CD4-positive, alpha-beta memory T cell (primary cell): ENCODE results near the gene SMYD2. TPM values are rescaled to one million over a fixed set of nuclear protein-coding genes. Genes with fewer than 3 reads are reported as not detected.

Experiments used
- CTCF ChIA-PET: fragments of 350-600 bp; sonication (Branson Sonifier 250); formaldehyde crosslinking; loops from one replicate; lab custom pipeline; 2021; ENCODE audit warnings: inconsistent platforms; ENCODE audit not compliant: partially characterized antibody; lab: Charles Lee
- POLR2A ChIA-PET: fragments of 350-600 bp; sonication (Branson Sonifier 250); formaldehyde crosslinking; loops from one replicate; lab custom pipeline; 2021; ENCODE audit not compliant: partially characterized antibody; lab: Charles Lee
- DNase-seq, 5 donors: peaks; one replicate each; pipeline versions ENCODE4 v3.0.0 to v3.0.0-alpha.2; 2020 to 2022; ENCODE audit warnings: mixed read lengths in 1 of 5
- H3K27ac ChIP-seq: one replicate; pipeline ENCODE4 v1.7.0; 2013; ENCODE audit warnings: low read depth, low read length
- H3K27me3 ChIP-seq: 2 replicates; pipeline ENCODE4 v1.7.0; 2013; ENCODE audit warnings: mild to moderate bottlenecking, low read length, moderate library complexity; ENCODE audit not compliant: insufficient read depth
- H3K36me3 ChIP-seq: 2 replicates; pipeline ENCODE4 v1.7.0; 2013; ENCODE audit warnings: mild to moderate bottlenecking, low read length, moderate library complexity; ENCODE audit not compliant: insufficient read depth
- H3K4me1 ChIP-seq: 2 replicates; pipeline ENCODE4 v1.7.0; 2013; ENCODE audit warnings: mild to moderate bottlenecking, low read length, moderate library complexity; ENCODE audit not compliant: insufficient read depth
- H3K4me3 ChIP-seq, 2 donors: one replicate each; pipeline ENCODE4 v1.7.0; 2013; ENCODE audit warnings: low read length in 2 of 2, mild to moderate bottlenecking in 1 of 2
- H3K9me3 ChIP-seq, 2 donors: one replicate each; pipeline ENCODE4 v1.7.0; 2013; ENCODE audit warnings: low read length in 2 of 2, control low read depth in 1 of 2; ENCODE audit not compliant: control insufficient read depth in 1 of 2
- H3K27ac Mint-ChIP-seq, 7 donors: one replicate each; pipeline ENCODE4 v1.8.0; 2020 to 2021; ENCODE audit warnings: mixed read lengths in 7 of 7, mild to moderate bottlenecking in 6 of 7, inconsistent platforms in 3 of 7, moderate library complexity in 3 of 7
- H3K27me3 Mint-ChIP-seq, 2 donors: one replicate each; pipeline ENCODE4 v1.8.0; 2020 to 2021; ENCODE audit warnings: mixed read lengths in 2 of 2
- H3K36me3 Mint-ChIP-seq, 2 donors: one replicate each; pipeline ENCODE4 v1.8.0; 2020 to 2021; ENCODE audit warnings: mixed read lengths in 2 of 2, inconsistent platforms in 1 of 2, mild to moderate bottlenecking in 1 of 2
- H3K4me1 Mint-ChIP-seq, 4 donors: one replicate each; pipeline ENCODE4 v1.8.0; 2020 to 2021; ENCODE audit warnings: mixed read lengths in 4 of 4, mild to moderate bottlenecking in 1 of 4
- H3K4me3 Mint-ChIP-seq, 8 donors: one replicate each; pipeline ENCODE4 v1.8.0; 2020 to 2021; ENCODE audit warnings: mixed read lengths in 8 of 8, mild to moderate bottlenecking in 7 of 8, moderate library complexity in 6 of 8, inconsistent platforms in 3 of 8
- H3K9me3 Mint-ChIP-seq, 8 donors: one replicate each; pipeline ENCODE4 v1.8.0; 2020 to 2021; ENCODE audit warnings: mixed read lengths in 8 of 8, mild to moderate bottlenecking in 5 of 8, inconsistent platforms in 3 of 8, moderate library complexity in 1 of 8
- intact Hi-C: fragments of 100-400 bp; cut with micrococcal nuclease; formaldehyde crosslinking; loops from one replicate; pipeline ENCODE4 v1.15.1; 2023
- polyA plus RNA-seq, 2 donors: library from polyadenylated mRNA; unstranded; fragments of 300-500 nt; fragmentation: Illumina TruSeq; gene quantifications; one replicate each; pipeline ENCODE4 v1.2.3, GENCODE V29; 2021
- total RNA-seq, 2 experiments: library from RNA; stranded (reverse); gene quantifications; one replicate each; pipeline ENCODE4 v1.2.3, GENCODE V29; 2021

The SMYD2 gene
- total and polyA plus RNA-seq, 4 experiments from 2014 or later = 41.4 to 77.9 (median 44.0) TPM

DNA sequence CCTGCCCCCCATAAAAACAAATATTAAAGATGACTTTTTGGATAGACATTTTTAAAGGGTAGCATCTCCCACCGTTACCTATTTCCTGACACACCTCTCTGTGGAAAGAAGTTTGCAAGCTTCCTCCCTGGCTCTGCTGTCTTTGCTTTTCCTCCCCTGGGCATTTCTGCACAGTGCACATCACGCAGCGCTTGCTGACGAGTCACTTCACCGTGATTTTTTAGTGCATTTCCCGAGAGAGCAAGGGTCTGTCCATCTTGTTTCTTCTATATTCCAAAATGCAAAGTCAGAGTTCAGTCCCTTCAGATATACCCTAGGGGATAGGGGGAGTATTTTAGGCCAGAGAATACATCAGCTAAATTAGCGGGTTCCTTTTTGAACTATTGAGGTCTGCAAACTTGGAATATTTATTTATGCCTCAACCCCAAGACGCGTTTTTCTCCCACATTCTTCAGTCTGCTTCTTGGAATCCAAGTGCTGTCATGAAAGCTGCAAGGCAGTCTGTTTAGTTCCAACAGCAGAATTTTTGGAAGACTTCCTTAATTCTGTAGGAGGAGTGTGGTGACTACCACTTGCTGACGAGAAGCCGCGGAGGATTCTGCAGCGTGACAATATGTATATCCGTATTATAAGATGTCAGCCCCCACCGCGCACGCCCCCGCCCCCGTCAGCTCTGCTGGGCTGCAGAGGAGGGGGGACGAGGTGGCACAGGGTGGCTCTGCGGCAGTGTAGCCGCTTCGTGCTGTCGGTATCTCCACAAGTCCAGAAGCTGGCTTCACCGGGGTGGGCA lies 22.4 kb downstream of the SMYD2 start:
- Mint-ChIP-seq H3K9me3 (no peaks in the 10 kb centered on the region), H3K36me3 (peaks cover 0 to 6% of the 10 kb centered on the region in 2 donors), H3K4me3 (no peak overlapping the region), H3K27me3 (no peaks in the 10 kb centered on the region), H3K4me1 (peaks cover 19 to 38% (median 21%) of the 10 kb centered on the region in 4 donors), H3K27ac (peak overlapping the region in 1 of 7 donors; percentile 58)
- no peaks in the 10 kb centered on the region for H3K27me3 ChIP-seq
- no peak overlapping the region for H3K4me3 ChIP-seq
- POLR2A ChIA-PET = no interaction called here
- CTCF ChIA-PET = interaction anchor here (1.3 to 4.2 kb wide), 6 partner anchors 11 to 41 kb away, joined by 4 to 28 read pairs (median 8); no protein-coding TSS in a partner anchor
- no peaks in the 10 kb centered on the region for H3K9me3 ChIP-seq
- DNase-seq = no peak
- intact Hi-C loops = no loop called here
- H3K27ac ChIP-seq = no peak overlapping the region
- peaks cover 13% of the 10 kb centered on the region for H3K4me1 ChIP-seq
- H3K36me3 ChIP-seq = no peaks in the 10 kb centered on the region

DNA sequence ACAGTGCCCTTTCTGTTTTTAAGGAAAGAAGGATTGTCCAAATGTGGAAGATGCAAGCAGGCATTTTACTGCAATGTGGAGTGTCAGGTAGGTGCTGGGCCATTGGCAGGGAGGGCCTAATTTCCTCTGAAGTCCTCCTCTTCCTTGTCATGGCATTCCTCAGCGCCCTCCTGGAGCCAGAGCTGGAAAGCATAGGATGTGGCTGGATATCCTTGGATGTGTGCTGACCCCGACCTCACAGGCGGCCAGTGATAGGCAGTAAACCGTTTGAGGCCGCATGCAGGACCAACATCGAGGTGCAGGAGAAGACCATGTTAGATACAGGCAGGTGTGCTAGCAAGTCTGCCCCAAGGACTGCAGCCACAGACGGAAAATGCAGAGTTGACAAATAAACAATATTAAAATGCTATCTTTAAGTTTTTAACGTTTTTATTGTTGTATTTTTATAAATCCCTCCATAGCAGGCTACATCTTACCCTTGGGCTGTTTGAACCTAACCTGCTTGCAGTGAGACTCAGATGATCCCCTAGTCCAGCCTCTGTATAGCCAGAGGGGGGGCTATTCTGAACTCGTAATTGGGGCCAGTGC lies 24.3 kb downstream of the SMYD2 start:
- peaks cover 24% of the 10 kb centered on the region for H3K4me1 ChIP-seq
- H3K27me3 ChIP-seq = no peaks in the 10 kb centered on the region
- H3K27ac Mint-ChIP-seq = peak overlapping the region in 1 of 7 donors; percentile 56
- ChIA-PET CTCF (interaction anchor here (1.9 to 4.2 kb wide), 3 partner anchors 22 to 43 kb away, joined by 8 to 28 read pairs (median 26); no protein-coding TSS in a partner anchor), POLR2A (interaction anchor here (1.4 kb wide), 1 partner anchor 24 kb away, joined by 6 read pairs; the partner anchor contains the start of gene SMYD2)
- intact Hi-C loops = no loop called here
- no peak overlapping the region for H3K27ac ChIP-seq
- H3K9me3 ChIP-seq = no peaks in the 10 kb centered on the region
- H3K9me3 Mint-ChIP-seq = no peaks in the 10 kb centered on the region
- H3K27me3 Mint-ChIP-seq = no peaks in the 10 kb centered on the region
- H3K36me3 ChIP-seq = no peaks in the 10 kb centered on the region
- peaks cover 0 to 6% of the 10 kb centered on the region in 2 donors for H3K36me3 Mint-ChIP-seq
- no peak overlapping the region for H3K4me3 Mint-ChIP-seq
- H3K4me1 Mint-ChIP-seq = peaks cover 37 to 53% (median 38%) of the 10 kb centered on the region in 4 donors
- H3K4me3 ChIP-seq = no peak overlapping the region
- DNase-seq = no peak

DNA sequence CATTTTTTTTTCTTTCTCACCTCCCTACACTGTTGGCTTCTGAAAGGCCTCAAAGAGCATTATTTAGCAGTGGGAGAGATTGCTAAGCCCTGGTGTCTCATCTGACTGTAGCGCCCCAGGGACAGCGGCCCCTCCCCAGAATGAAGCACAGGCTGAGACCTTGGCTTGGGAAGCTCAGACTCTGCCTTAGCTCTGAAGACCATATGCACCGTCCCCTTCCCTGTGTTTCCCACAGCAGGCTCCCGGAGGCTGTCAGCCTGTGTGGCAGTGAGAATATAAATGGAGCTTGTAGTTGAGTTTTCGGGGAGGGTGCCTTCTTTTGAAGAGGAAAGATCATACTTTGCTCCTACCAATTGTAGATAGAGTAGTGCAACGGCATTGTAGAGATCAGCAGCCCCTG lies 25.3 kb downstream of the SMYD2 start:
- intact Hi-C loops = no loop called here
- H3K9me3 ChIP-seq = no peaks in the 10 kb centered on the region

DNA sequence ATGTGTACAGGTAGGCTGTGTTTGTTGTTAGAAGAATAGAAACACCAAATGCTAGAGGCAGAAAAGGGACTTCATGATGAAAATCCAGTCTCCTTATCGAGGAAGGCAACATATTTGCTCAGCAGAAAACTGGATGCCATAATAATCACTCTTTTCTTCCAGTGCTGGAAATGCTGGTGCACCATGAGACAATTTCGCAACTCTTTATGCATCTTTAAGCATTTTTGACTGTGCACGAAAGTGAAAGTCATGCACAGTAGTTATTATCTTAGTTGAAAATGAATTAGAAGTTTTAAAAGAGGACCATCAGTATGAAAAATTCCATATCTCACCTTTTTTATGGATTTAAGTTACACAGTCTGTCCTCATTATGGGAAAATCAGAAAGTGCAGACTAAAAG lies 29.1 kb downstream of the SMYD2 start:
- Mint-ChIP-seq H3K27ac (peak overlapping the region in 6 of 7 donors; percentile 43 to 81 (median 60)), H3K36me3 (peaks cover 4 to 13% of the 10 kb centered on the region in 2 donors), H3K9me3 (peaks cover 0 to 3% (median 0%) of the 10 kb centered on the region in 8 donors), H3K4me3 (peak overlapping the region in 7 of 8 donors; percentile 65 to 82 (median 80)), H3K4me1 (peaks cover 30 to 43% (median 35%) of the 10 kb centered on the region in 4 donors), H3K27me3 (no peaks in the 10 kb centered on the region)
- H3K4me1 ChIP-seq = peaks cover 22% of the 10 kb centered on the region
- peak overlapping the region in 1 of 2 donors; percentile 20 for H3K4me3 ChIP-seq
- peaks cover 4% of the 10 kb centered on the region for H3K36me3 ChIP-seq
- H3K9me3 ChIP-seq = no peaks in the 10 kb centered on the region
- ChIA-PET POLR2A (no interaction called here), CTCF (no interaction called here)
- intact Hi-C loops = no loop called here
- no peak overlapping the region for H3K27ac ChIP-seq
- H3K27me3 ChIP-seq = no peaks in the 10 kb centered on the region
- DNase-seq = no peak

More for the DNA sequence above, 25.3 kb downstream of the SMYD2 start:
- peaks cover 44 to 60% (median 46%) of the 10 kb centered on the region in 4 donors for H3K4me1 Mint-ChIP-seq
- H3K9me3 Mint-ChIP-seq = no peaks in the 10 kb centered on the region
- no peak overlapping the region for H3K4me3 Mint-ChIP-seq
- DNase-seq = no peak
- no peaks in the 10 kb centered on the region for H3K36me3 ChIP-seq
- H3K27me3 ChIP-seq = no peaks in the 10 kb centered on the region
- H3K27ac ChIP-seq = no peak overlapping the region
- no peaks in the 10 kb centered on the region for H3K27me3 Mint-ChIP-seq
- POLR2A ChIA-PET = interaction anchor here (1.4 kb wide), 1 partner anchor 25 kb away, joined by 6 read pairs; the partner anchor contains the start of gene SMYD2
- no peak overlapping the region for H3K4me3 ChIP-seq
- peaks cover 34% of the 10 kb centered on the region for H3K4me1 ChIP-seq
- peaks cover 0 to 4% of the 10 kb centered on the region in 2 donors for H3K36me3 Mint-ChIP-seq
- H3K27ac Mint-ChIP-seq = peak overlapping the region in 2 of 7 donors; percentile 48 to 68
- CTCF ChIA-PET = interaction anchor here (0.7 to 1.4 kb wide), 2 partner anchors 22 to 45 kb away, joined by 3 to 6 read pairs; no protein-coding TSS in a partner anchor

DNA sequence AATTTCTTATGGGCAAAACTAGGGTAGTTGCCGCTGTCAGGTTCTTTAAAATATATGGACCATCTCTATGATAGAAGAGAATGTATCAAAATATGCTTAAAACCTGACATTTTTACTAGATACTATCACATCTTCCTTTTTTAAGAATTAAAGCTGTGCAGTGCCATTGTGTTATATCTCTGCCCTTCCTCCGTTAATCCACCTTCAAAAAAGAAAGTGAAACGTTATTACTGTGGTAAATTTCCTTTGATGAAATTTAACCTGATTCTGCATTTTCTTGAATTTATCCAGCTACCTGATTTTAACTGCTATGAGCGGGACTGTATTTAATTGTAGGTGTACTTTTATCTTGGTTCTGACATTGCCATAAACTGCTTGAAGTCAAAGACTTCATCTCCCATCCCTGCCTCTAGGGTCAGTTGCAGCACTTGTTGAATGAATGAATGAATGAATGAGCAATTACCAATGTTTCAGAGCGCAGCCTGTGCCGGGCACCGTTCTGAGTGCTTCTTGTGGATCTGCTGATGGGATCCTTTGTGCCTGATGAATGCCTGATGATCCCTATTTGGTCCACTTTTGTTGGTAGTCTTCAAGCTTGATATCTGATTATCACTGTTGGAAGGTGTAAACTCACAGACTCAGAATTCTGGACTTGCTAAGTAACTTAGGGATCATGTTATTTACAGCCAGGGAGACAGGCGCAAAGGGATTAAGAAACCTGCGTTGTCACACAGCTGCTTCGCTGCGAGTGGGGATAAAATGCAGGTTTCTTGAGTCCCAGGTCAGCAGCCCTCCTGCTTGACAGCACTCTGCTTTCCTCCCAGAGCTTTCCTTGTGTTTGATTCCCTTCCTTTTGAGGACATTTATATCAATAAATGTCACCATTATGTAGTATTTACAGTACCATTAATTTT lies 30.1 kb downstream of the SMYD2 start:
- Histone ChIP-seq H3K9me3 (no peaks in the 10 kb centered on the region), H3K27ac (no peak overlapping the region), H3K27me3 (no peaks in the 10 kb centered on the region), H3K4me1 (peaks cover 22% of the 10 kb centered on the region), H3K4me3 (peak overlapping the region in 1 of 2 donors; percentile 48), H3K36me3 (peaks cover 4% of the 10 kb centered on the region)
- DNase-seq = peak in 3 of 5 donors; percentile 17 to 28 (median 19)
- ChIA-PET POLR2A (interaction anchor here (2.7 kb wide), 1 partner anchor 30 kb away, joined by 9 read pairs; the partner anchor contains the start of gene SMYD2), CTCF (interaction anchor here (0.6 to 12.5 kb wide), 6 partner anchors 14 to 49 kb away, joined by 3 to 157 read pairs (median 4); no protein-coding TSS in a partner anchor)
- intact Hi-C loops = no loop called here
- Mint-ChIP-seq H3K27me3 (no peaks in the 10 kb centered on the region), H3K36me3 (peaks cover 14 to 23% of the 10 kb centered on the region in 2 donors), H3K4me1 (peaks cover 31 to 43% (median 36%) of the 10 kb centered on the region in 4 donors), H3K4me3 (peak overlapping the region; percentile 70 to 85 (median 79)), H3K9me3 (peaks cover 0 to 3% (median 0%) of the 10 kb centered on the region in 8 donors), H3K27ac (peak overlapping the region; percentile 8 to 90 (median 50))

DNA sequence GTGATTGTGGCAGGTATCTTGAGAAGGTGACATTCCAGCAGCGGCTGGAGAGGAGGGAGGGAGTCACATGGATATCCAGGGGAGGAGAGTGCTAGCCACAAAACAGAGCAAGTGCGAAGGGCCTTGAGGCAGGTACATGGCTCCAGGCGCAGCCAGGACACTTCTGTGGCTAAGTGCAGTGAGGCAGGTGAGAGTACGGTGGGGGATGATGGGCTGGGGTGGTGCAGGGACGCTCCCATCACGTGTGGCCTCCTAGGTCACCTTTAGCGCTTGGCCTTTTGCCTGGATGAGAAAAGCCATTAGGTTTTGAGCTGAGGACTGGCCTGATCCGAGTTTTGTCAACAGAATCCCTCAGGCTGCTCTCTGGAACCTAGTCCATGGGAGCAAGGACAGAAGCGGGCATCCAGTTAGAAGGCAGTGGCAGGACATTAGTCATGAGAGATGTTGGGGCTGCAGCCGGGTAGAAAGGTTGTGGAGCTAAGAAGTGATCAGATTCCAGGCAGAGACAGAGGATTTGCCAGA lies 31.6 kb downstream of the SMYD2 start:
- H3K4me3 ChIP-seq = no peak overlapping the region
- intact Hi-C loops = no loop called here
- H3K36me3 ChIP-seq = peaks cover 8% of the 10 kb centered on the region
- ChIA-PET CTCF (interaction anchor here (3.7 to 12.5 kb wide), 2 partner anchors 18 to 51 kb away, joined by 26 to 157 read pairs; no protein-coding TSS in a partner anchor), POLR2A (interaction anchor here (2.7 kb wide), 1 partner anchor 32 kb away, joined by 9 read pairs; the partner anchor contains the start of gene SMYD2)
- H3K27me3 ChIP-seq = no peaks in the 10 kb centered on the region
- Mint-ChIP-seq H3K27ac (peak overlapping the region in 4 of 7 donors; percentile 16 to 74 (median 32)), H3K27me3 (no peaks in the 10 kb centered on the region), H3K36me3 (peaks cover 20 to 36% of the 10 kb centered on the region in 2 donors), H3K4me3 (no peak overlapping the region), H3K4me1 (peaks cover 31 to 43% (median 36%) of the 10 kb centered on the region in 4 donors), H3K9me3 (peaks cover 0 to 3% (median 0%) of the 10 kb centered on the region in 8 donors)
- no peak for DNase-seq
- peaks cover 22% of the 10 kb centered on the region for H3K4me1 ChIP-seq
- H3K9me3 ChIP-seq = no peaks in the 10 kb centered on the region
- H3K27ac ChIP-seq = no peak overlapping the region
